Measurements from ENCODE around the gene FEM1A. TPM values are rescaled to one million over a fixed set of nuclear protein-coding genes. Genes with fewer than 3 reads are reported as not detected.
A peak's percentile ranks its signal among the peaks of the same experiment; 100 is the strongest.

Gene FEM1A
- total and polyA plus RNA-seq, 9 of the 15 experiments (the other 6 are each of a cell fraction or from before 2014, with no cell fraction given), result 0.08 to 19.0 (median 6.8) TPM

GRCh38 chr19:4768934-4769777, 22.4 kb upstream of the FEM1A start (continued):
- no peak for TF ChIP-seq MEIS2 (IDR thresholded peaks at IDR 0.05; ENCODE audit: partially characterized antibody)
- peak; percentile 68; the same call in 1 of the 2 replicates for TF ChIP-seq KLF13 (tag; IDR thresholded peaks at IDR 0.05; ENCODE audit: borderline replicate concordance, low read depth)
- no peak for TF ChIP-seq TFE3 (CRISPR knock-in tag; IDR thresholded peaks at IDR 0.05)
- TF ChIP-seq ZNF785 (CRISPR knock-in tag; IDR thresholded peaks at IDR 0.05), result no peak
- peak; percentile 87 for TF ChIP-seq PBX2 (CRISPR knock-in tag; IDR thresholded peaks at IDR 0.05; ENCODE audit: low read depth)
- peak; percentile 57; the same call in 1 of the 2 replicates for TF ChIP-seq PBX2 (tag; conservative IDR thresholded peaks at IDR 0.05; ENCODE audit: low read depth)
- TF ChIP-seq CEBPB (tag; IDR thresholded peaks at IDR 0.05), result no peak
- 0 out of 2 replicates have a peak, but pooled peaks have one; percentile 20 for TF ChIP-seq ZNF134 (CRISPR knock-in tag; conservative IDR thresholded peaks at IDR 0.05)
- no peak for TF ChIP-seq MCM2 (IDR thresholded peaks at IDR 0.05; ENCODE audit: low read depth)
- TF ChIP-seq RBM22 (IDR thresholded peaks at IDR 0.05; ENCODE audit: low read depth, low read length, poor library complexity, severe bottlenecking), result no peak
- no peak for TF ChIP-seq LARP7 (IDR thresholded peaks at IDR 0.05)
- TF ChIP-seq NR4A1 (CRISPR knock-in tag; IDR thresholded peaks at IDR 0.05), result no peak
- peak; percentile 87 for TF ChIP-seq NR4A1 (tag; IDR thresholded peaks at IDR 0.05)
- no peak for TF ChIP-seq TCF7L2 (IDR thresholded peaks at IDR 0.05; ENCODE audit: low read depth, low read length)
- no peak for TF ChIP-seq PATZ1 (CRISPR knock-in tag; IDR thresholded peaks at IDR 0.05; ENCODE audit: borderline replicate concordance)
- TF ChIP-seq NCOA2 (IDR thresholded peaks at IDR 0.05; ENCODE audit: partially characterized antibody in 2 of 2), result no peak
- no peak for TF ChIP-seq LEF1 (IDR thresholded peaks at IDR 0.05)
- no peak for TF ChIP-seq NUFIP1 (IDR thresholded peaks at IDR 0.05; ENCODE audit: partially characterized antibody)
- TF ChIP-seq E2F3 (CRISPR knock-in tag; IDR thresholded peaks at IDR 0.05), result no peak
- no peak for TF ChIP-seq DACH1 (IDR thresholded peaks at IDR 0.05; ENCODE audit: partially characterized antibody)
- no peak for TF ChIP-seq C11orf30 (IDR thresholded peaks at IDR 0.05; ENCODE audit: low read depth)
- TF ChIP-seq MED1 (CRISPR knock-in tag; IDR thresholded peaks at IDR 0.05; ENCODE audit: borderline replicate concordance), result peak; percentile 98; the same call in 1 of the 2 replicates
- peak; percentile 100 for TF ChIP-seq TGIF2 (CRISPR knock-in tag; IDR thresholded peaks at IDR 0.05)
- no peak for TF ChIP-seq L3MBTL2 (IDR thresholded peaks at IDR 0.05)
- TF ChIP-seq TARDBP (IDR thresholded peaks at IDR 0.05), result peak; percentile 99
